ENCODE data around the gene ULK1. TPM values are rescaled to one million over a fixed set of nuclear protein-coding genes. Genes with fewer than 3 reads are reported as not detected.
"Not testable (repeated sequence)": the region's sequence is repeated elsewhere in the genome, so short reads cannot be mapped to it uniquely, and the experiment has no call there.

Gene ULK1
- total RNA-seq, 4 donors from 2014 or later = 11.8 to 135 (median 38.8) TPM

DNA sequence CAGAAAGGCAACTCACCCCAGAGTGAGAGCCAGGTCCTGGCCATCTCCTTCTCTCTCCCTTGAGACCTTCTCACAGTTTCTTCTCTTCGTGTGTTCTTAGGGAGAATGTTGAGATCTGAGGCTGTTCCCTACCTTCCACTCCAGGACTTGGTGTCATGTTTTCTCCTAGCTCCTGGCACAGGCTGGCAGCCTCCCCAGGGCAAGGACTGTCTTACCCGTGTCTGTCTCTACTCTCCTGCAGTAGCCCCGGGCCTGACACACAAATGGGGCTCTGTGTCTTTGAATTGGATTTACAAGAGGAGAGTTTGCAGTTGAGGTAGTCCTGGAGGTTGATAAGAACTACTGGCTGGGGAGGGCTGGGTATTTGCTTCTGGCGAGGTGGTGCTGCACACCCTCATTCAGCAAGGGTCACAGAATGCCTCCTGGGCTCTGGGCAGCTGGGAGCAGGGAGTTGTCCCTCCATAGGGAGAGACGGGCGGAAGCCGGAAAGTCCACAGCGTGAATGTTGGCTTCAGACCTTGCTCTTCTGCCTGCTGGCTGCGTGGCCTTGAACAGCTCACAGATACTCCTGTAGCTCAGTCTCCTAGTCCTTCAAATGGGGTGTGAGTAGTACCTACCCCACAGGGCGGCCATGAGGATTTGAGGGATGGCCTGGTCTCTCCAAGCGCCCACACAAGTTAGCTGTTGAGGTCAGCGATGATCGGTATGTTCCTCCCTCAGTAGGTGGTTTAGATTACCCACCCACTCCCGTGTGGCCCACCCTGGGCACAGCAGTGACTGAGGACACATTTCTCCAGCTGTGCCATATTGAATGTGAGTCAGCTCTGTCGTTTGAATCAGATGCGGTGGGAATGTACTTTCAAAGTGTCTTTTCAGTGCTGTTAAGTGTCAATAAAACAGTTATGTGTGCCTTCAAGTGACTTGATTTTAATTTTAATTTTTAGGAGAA, 65.5 kb downstream of the ULK1 start:
- H3K4me3 ChIP-seq = no peak overlapping the region
- H3K4me1 ChIP-seq = peaks cover 0 to 5% of the 10 kb centered on the region in 2 donors
- no peaks in the 10 kb centered on the region for H3K9me3 ChIP-seq
- no peaks in the 10 kb centered on the region for H3K27me3 ChIP-seq
- intact Hi-C loops (cut with DNase I; ENCODE audit: low total_unique reads) = no loop called here
- no peak overlapping the region for H3K27ac ChIP-seq
- DNase-seq = no peak
- TF ChIP-seq, protein P1, sequence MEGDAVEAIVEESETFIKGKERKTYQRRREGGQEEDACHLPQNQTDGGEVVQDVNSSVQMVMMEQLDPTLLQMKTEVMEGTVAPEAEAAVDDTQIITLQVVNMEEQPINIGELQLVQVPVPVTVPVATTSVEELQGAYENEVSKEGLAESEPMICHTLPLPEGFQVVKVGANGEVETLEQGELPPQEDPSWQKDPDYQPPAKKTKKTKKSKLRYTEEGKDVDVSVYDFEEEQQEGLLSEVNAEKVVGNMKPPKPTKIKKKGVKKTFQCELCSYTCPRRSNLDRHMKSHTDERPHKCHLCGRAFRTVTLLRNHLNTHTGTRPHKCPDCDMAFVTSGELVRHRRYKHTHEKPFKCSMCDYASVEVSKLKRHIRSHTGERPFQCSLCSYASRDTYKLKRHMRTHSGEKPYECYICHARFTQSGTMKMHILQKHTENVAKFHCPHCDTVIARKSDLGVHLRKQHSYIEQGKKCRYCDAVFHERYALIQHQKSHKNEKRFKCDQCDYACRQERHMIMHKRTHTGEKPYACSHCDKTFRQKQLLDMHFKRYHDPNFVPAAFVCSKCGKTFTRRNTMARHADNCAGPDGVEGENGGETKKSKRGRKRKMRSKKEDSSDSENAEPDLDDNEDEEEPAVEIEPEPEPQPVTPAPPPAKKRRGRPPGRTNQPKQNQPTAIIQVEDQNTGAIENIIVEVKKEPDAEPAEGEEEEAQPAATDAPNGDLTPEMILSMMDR (IDR thresholded peaks at IDR 0.05) = no peak
- TF ChIP-seq POLR2A (IDR thresholded peaks at IDR 0.05) = no peak
- no peaks in the 10 kb centered on the region for H3K36me3 ChIP-seq

DNA sequence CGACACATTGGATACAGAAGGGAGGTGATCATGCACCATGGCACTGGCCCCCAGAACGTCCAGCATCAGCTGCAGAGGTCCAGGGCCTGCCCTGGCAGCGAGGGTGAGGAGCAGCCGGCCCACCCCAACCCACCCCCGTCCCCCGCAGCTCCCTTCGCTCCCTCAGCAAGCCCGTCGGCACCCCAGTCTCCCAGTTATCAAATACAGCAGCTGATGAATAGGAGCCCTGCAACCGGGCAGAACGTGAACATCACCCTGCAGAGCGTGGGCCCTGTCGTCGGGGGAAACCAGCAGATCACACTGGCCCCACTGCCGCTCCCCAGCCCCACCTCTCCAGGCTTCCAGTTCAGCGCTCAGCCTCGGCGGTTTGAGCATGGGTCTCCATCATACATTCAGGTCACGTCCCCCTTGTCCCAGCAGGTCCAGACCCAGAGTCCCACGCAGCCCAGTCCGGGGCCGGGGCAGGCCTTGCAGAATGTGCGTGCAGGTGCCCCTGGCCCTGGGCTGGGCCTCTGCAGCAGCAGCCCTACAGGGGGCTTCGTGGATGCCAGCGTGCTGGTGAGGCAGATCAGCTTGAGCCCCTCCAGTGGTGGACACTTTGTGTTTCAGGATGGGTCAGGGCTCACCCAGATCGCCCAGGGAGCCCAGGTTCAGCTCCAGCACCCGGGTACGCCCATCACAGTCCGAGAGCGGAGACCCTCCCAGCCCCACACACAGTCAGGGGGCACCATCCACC, 66.3 kb downstream of the ULK1 start:
- DNase-seq; H3K27me3 ChIP-seq; intact Hi-C loops (cut with DNase I; ENCODE audit: low total_unique reads); H3K36me3 ChIP-seq; H3K4me1 ChIP-seq; H3K9me3 ChIP-seq; H3K4me3 ChIP-seq; H3K27ac ChIP-seq: not testable (repeated sequence)

DNA sequence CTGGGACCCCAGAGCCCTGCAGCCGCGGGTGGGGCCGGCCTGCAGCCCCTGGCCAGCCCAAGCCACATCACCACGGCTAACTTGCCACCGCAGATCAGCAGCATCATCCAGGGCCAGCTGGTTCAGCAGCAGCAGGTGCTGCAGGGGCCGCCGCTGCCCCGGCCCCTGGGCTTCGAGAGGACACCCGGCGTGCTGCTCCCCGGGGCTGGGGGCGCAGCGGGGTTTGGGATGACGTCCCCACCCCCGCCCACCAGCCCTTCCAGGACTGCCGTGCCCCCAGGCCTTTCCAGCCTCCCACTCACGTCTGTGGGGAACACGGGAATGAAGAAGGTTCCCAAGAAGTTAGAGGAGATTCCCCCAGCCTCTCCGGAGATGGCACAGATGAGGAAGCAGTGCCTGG, 66.9 kb downstream of the ULK1 start:
- intact Hi-C loops (cut with DNase I; ENCODE audit: low total_unique reads); H3K36me3 ChIP-seq; H3K27ac ChIP-seq; H3K4me3 ChIP-seq; H3K4me1 ChIP-seq; H3K27me3 ChIP-seq; H3K9me3 ChIP-seq; DNase-seq: not testable (repeated sequence)

DNA sequence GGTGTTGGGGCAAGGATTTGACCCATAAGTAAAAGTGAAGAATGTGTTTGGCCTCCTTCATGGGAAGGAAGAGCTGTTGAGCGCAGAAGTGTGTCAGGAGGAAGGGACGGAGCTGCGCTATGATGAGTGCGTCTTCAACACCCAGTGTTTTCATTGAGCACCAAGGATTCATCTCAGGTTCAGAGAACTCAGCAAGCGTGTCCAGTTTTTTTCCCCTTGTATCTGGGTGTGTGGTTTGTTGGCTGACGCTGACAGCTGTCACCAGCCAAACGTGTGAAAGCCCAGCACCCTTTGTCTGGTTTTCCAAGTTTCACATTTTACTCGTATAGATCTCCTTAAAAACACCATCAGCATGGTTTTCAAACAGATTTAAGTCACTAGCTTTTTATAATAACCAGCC, 67.6 kb downstream of the ULK1 start:
- TF ChIP-seq, protein P1 (IDR thresholded peaks at IDR 0.05) = no peak
- TF ChIP-seq POLR2A (IDR thresholded peaks at IDR 0.05) = no peak
- intact Hi-C loops (cut with DNase I; ENCODE audit: low total_unique reads) = no loop called here
- Histone ChIP-seq H3K9me3 (no peaks in the 10 kb centered on the region), H3K27ac (no peak overlapping the region), H3K36me3 (no peaks in the 10 kb centered on the region), H3K4me1 (no peaks in the 10 kb centered on the region), H3K27me3 (no peaks in the 10 kb centered on the region), H3K4me3 (no peak overlapping the region)
- DNase-seq = no peak

DNA sequence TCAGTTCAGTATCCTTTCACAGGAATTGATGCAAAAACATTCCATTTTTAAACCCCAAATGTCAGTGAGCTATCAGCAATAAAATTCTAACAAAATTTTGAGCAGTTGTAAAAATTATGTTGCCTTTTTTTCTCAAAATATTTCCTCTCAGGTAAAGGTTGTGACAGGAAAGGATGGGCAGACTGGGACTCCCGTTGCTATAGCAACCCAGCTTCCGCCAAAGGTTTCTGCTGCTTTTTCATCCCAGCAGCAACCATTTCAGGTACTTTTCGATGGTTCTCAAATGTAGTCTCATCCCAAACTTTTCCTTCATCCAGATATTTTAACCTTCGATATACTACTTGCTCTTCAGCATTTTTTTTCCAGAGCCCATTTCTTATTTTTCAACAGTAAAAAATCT, 69.0 kb downstream of the ULK1 start:
- H3K27me3 ChIP-seq = no peaks in the 10 kb centered on the region
- H3K4me3 ChIP-seq = no peak overlapping the region
- DNase-seq = no peak
- H3K27ac ChIP-seq = no peak overlapping the region
- intact Hi-C loops (cut with DNase I; ENCODE audit: low total_unique reads) = no loop called here
- H3K4me1 ChIP-seq = no peaks in the 10 kb centered on the region
- no peaks in the 10 kb centered on the region for H3K36me3 ChIP-seq
- TF ChIP-seq POLR2A (IDR thresholded peaks at IDR 0.05) = no peak
- TF ChIP-seq, protein P1 (IDR thresholded peaks at IDR 0.05) = no peak
- no peaks in the 10 kb centered on the region for H3K9me3 ChIP-seq

DNA sequence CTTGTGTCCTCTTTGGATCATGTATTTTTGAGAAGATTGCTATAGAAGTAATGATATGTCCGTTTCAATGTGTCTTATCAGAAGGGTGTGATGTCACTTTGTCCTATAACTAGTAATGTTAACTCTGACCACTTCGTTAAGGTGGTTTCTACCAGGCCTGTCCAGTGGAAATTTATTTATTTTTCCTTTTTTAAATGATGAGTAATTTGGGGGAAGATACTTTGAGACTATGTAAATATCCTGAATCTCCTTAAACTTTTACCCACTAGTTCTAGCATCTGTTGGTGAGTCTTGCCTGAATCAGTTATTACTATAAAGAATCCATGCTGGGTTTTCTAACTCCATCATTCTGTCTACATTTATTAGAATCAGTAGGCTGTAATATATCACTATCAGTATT, 70.7 kb downstream of the ULK1 start:
- no peaks in the 10 kb centered on the region for H3K36me3 ChIP-seq
- H3K27ac ChIP-seq = no peak overlapping the region
- H3K4me1 ChIP-seq = no peaks in the 10 kb centered on the region
- H3K4me3 ChIP-seq = no peak overlapping the region
- H3K9me3 ChIP-seq = no peaks in the 10 kb centered on the region
- no peaks in the 10 kb centered on the region for H3K27me3 ChIP-seq
- TF ChIP-seq, protein P1 (IDR thresholded peaks at IDR 0.05) = no peak
- no peak for TF ChIP-seq POLR2A (IDR thresholded peaks at IDR 0.05)
- intact Hi-C loops (cut with DNase I; ENCODE audit: low total_unique reads) = no loop called here
- DNase-seq = no peak

Data from uterus (tissue), 4 donors.